Stimulated activated CD4-positive, alpha-beta T cell treated with anti-CD3 and anti-CD28 coated beads, Interleukin-1b, Interleukin-23, amount 100 ng/mL, for 24 hours (primary cell): Measurements from ENCODE around the gene ARHGDIA.
"Not testable (repeated sequence)": the region's sequence is repeated elsewhere in the genome, so short reads cannot be mapped to it uniquely, and the experiment has no call there.

Experiments
- DNase-seq, 4 experiments: peaks; one replicate each; pipeline ENCODE4 v3.0.0-alpha.2; 2020; ENCODE audit warnings: low read depth in 4 of 4, low spot score in 1 of 4

ARHGDIA gene

DNA sequence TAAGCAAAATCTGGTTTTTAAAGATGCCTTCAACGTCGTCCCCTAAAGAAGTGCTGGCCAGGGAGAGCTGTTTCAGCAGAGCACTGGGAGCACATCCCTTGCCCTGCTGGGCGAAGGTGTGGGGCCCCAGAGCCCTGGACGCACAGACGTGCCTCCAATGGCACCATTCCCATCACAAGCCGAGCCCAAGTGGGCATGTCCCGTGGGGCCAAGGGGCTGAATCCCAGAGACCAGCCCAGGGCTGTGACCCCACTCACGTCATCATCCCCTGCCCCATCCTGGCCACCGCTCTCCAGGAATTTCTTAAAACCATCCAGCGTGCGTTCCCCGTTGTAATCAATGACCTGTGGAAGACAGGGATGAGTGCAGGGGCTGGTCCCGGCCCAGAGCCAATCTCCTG, 26.2 kb downstream of the ARHGDIA start:
- DNase-seq, result no peak

DNA sequence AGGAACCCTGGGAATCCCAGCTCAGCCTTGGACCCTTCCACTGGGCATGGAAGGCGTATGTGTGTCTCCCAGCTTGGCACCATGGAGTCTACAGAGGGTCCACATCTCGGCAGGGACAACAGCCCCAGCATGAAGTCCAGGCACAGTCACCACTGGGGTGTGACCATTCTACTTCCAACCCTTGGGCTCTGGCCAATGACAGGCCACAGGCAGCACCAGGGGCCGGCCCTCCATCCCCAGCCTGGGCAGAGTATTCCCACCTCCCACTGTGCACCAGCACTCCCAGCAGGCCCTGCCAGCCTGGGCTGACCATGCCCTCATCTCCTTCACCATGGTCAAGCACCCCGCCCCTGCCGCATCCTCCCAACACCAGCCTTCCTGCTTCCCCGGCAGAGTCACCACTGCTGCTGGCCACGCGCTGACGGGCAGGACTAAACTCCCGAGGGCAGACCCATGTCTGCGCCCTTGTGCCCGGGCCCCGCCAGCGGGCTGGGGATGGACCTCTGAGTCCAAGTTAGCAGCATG, 26.7 kb downstream of the ARHGDIA start:
- no peak for DNase-seq

- no peak for DNase-seq
Observed at GRCh38 chr17:81843713-81844326, 27.3 kb downstream of the ARHGDIA start.

- DNase-seq, result no peak
Observed at GRCh38 chr17:81842725-81843504, 28.2 kb downstream of the ARHGDIA start.

GRCh38 chr17:81842378-81842724, 28.8 kb downstream of the ARHGDIA start:
- no peak for DNase-seq

DNA sequence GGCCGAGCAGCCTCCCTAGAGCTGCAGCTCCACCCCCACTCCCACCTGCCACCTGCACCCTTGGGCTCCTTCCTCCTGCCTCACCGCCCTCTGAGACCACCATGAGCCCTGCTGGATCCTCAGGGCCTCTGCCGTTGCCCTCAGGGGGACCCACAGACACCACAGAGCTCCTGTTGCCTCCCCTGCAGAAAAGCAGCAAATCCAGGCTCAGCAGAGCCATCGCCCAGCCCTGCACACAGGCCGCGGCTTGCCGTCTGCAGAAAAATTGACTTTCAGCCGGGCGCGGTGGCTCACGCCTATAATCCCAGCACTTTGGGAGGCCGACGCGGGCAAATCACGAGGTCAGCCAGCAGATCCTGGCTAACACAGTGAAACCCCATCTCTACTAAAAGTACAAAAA, 29.3 kb downstream of the ARHGDIA start:
- DNase-seq, result no peak

GRCh38 chr17:81840826-81841778, 30.0 kb downstream of the ARHGDIA start:
- DNase-seq, result no peak

DNA sequence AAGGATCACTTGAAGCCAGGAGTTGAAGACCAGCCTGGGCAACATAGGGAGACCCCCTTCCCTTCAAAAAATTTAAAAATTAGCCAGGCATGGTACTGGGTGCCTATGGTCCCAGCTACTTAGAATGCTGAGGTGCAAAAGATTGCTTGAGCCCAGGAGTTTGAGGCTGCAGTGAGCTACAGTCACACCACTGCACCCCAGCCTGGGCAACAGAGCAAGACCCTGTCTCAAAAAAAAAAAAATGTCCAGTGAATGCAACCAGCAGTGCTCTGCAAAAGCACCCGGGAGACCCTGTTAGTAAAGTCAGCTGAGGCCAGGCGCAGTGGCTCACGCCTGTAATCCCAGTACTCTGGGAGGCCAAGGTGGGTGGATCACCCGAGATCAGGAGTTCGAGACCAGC, 31.1 kb downstream of the ARHGDIA start:
- DNase-seq, result not testable (repeated sequence)

GRCh38 chr17:81839301-81839700, 31.8 kb downstream of the ARHGDIA start:
- no peak for DNase-seq

DNA sequence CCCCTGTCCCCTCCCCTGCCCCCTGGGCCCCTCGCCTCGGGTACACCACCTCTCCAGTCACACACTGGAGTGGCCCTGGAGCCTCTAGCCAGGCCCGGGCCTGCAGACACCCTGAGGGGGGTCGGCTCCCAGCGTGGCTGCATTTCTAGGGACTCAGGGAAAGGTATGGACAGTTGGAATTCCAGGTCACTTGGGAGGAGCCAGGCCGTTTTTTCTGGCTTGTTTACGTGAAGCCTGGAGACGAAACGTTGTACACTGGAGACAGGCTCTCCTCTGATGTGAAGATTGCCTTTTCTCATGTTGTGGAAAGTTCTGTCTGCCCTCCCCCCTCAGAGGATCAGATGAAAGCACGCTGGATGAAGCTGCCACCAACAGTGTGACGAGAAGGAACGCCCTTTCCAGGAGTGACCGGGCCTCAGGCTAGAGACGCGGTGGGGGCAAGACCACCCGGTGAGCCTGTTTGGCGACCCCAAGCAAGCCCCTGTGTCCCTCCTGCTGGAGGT, 32.3 kb downstream of the ARHGDIA start:
- no peak for DNase-seq

DNA sequence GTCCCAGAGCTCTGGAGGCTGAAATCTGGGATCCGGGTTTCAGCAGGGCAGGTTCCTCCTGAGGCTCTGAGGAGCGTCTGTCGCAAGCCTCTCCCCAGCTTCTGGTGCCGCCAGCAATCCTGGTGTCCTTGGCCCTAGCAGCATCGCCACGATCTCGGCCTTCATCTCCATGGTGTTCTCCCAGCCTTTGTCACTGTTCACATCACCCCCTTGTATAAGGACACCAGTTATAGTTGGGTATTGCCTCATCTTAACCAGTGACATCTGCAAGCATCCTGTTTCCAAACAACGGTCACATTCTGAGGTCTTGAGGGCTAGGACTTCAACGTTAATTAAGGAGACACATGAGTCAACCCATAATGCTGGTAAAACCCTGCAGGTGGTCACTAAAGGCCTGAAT, 33.5 kb downstream of the ARHGDIA start:
- DNase-seq, result no peak

GRCh38 chr17:81834831-81835267, 36.3 kb downstream of the ARHGDIA start, which contains the start of gene PPP1R27:
Gene PPP1R27 (minus strand): TSS chr17:81835050. CDS start chr17:81834953, 97 bp downstream.
- DNase-seq, result no peak

DNA sequence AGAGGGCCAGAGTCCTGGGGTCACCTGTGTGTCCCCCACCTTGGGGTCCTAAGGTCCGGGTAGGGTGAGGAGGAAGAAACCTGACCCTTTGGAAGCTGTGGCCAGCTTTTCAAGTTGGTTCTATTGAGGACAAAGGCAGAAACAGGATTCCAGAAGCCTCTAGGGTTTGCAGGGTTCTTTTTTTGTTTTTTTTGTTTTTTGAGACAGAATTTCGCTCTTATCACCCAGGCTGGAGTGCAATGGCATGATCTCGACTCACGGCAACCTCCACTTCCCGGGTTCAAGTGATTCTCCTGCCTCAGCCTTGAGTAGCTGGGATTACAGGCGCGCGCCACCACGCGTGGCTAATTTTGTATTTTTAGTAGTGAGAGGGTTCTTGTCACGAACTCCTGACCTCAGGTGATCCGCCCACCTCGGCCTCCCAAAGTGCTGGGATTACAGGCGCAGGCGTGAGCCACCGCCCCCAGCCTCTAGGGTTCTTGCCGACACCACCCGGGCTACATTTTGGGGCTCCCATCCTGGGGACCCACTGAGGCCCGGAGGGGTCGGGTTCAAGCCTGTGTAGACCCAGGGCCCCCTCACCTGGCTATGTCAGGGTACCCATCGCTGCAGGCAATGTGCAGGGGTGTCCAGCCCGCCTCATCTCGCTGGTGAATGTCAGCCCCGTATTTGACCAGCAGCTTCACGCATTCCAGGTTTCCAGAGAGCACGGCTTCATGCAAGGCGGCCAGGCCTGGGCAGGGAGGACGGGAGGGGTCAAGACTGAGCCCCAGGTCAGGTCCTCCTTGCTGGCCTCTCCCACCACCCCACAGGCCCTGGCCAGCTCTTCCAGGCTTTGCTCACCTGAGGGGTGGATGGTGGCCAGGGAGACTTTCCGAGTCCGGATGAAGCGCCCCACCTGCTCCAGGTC, 37.0 kb downstream of the ARHGDIA start:
- no peak for DNase-seq

DNA sequence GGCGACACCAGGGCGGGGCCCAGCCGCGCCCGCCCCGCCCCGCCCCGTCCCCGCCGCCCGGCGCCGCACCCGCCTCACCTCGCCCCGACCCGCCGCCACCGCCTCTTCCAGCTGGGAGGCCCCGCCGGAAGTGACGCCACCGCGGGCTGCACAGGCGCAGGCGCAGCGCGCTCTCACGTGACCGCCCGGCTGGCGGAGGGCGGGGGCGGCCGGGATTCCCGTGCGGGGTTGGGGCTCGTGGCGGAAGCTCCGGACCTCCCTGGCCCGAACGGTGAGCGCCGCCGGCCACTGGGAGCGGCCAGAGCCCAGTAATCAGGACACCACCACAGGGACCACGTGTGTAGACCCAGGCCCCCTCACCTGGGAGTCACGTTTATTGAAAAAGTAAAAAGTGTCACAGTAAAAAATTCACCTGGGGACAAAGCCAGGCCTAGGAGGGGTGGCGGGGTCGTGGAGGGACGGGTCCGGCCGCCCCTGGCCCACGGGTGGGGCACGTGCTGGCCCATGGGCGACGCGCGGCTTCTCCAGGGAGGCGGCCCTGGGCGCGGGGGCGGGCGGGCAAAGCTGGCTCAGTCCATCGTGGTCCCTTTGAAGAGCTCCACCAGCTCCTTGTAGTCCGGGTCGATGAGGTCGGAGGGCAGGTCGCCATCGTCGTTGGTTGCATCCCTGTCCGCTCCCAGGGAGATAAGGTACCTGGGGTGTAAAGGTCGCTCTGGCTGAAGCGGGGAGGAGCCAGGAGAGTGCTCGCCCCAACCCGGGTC, 37.8 kb downstream of the ARHGDIA start, which contains the start of gene MCRIP1:
Gene MCRIP1, minus strand, starts transcription at position 132 of the 761 bp plus-strand sequence. CDS start 8,785 bp downstream, outside the sequence.
- peak; percentile 91 to 96 (median 94) for DNase-seq

GRCh38 chr17:81832608-81833159, 38.5 kb downstream of the ARHGDIA start:
- DNase-seq, result peak in 3 of 4 experiments; percentile 21 to 38 (median 25)

- peak in 2 of 4 experiments; percentile 21 to 43 for DNase-seq
Observed at GRCh38 chr17:81831957-81832607, 39.1 kb downstream of the ARHGDIA start.

- DNase-seq, result no peak
Observed at GRCh38 chr17:81831563-81831956, 39.6 kb downstream of the ARHGDIA start.

- no peak for DNase-seq
Observed at GRCh38 chr17:81829858-81830257, 41.3 kb downstream of the ARHGDIA start.
